HepG2 (cell line): ENCODE data around the gene UBAP1. TPM values are rescaled to one million over a fixed set of nuclear protein-coding genes. Genes with fewer than 3 reads are reported as not detected.
A peak's percentile ranks its signal among the peaks of the same experiment; 100 is the strongest.

Source experiments
- ATAC-seq: fragments of 200-7000 bp; cut with Tn5 transposase; 3 replicates; pipeline ENCODE4 v1.9.1; 2020; ENCODE audit warnings: mild to moderate bottlenecking, moderate library complexity
- Bru-seq: library from RNA; stranded (reverse); fragments of 400-500 nt; gene quantifications from one replicate; lab custom pipeline; 2021; lab: Mats Ljungman, UMichigan
- BruChase-seq, 2 experiments: library from RNA; stranded (reverse); fragments of 400-500 nt; gene quantifications; one replicate each; lab custom pipeline; 2021; lab: Mats Ljungman, UMichigan
- BruUV-seq: library from RNA; stranded (reverse); fragments of 400-500 nt; replicated peaks from 2 replicates; lab custom pipeline; 2021; lab: Mats Ljungman, UMichigan
- CTCF ChIA-PET: fragments of 300-600 bp; formaldehyde crosslinking; extraction: SDS; loops from one replicate; lab custom pipeline; 2021; ENCODE audit warnings: low total read pairs, inconsistent platforms, low intra/inter-chr PET ratio; lab: Yijun Ruan, JAX
- POLR2A ChIA-PET: fragments of 350-600 bp; sonication (Branson Sonifier 250); formaldehyde crosslinking; loops from one replicate; lab custom pipeline; 2020; ENCODE audit warnings: antibody characterized with exemption, inconsistent platforms; lab: Yijun Ruan, JAX
- DNase-seq: peaks from one replicate; pipeline ENCODE4 v3.0.0-alpha.2; 2015; ENCODE audit warnings: low spot score
- FAIRE-seq: peaks from 3 replicates; lab custom pipeline; 2011; peaks lifted over from hg19 to GRCh38; lab: Jason Lieb, UNC
- H2AFZ ChIP-seq: one replicate; pipeline ENCODE4 v1.6.1; 2011; ENCODE audit warnings: low read length, inconsistent platforms
- H3K27ac ChIP-seq: fragments of 300-600 bp; 3 replicates; pipeline ENCODE4 v1.8.0; 2011; ENCODE audit warnings: mixed run types, mild to moderate bottlenecking, mixed read lengths, low read length, inconsistent platforms; ENCODE audit not compliant: insufficient read depth; ENCODE audit errors: extremely low read length
- H3K27me3 ChIP-seq, 2 experiments: fragments of 200-600 bp in 1 of 2; 2 replicates in 1 of 2; 3 replicates in 1 of 2; pipeline versions ENCODE4 v1.6.0 to v1.8.0; 2011; ENCODE audit warnings: low read length in 2 of 2, mild to moderate bottlenecking in 2 of 2, moderate library complexity in 2 of 2, inconsistent platforms in 1 of 2; ENCODE audit not compliant: insufficient read depth in 2 of 2, control insufficient read depth in 1 of 2
- H3K36me3 ChIP-seq, 2 experiments: fragments of 200-600 bp in 1 of 2; replicated peaks in 1 of 2; 2 replicates in 1 of 2; 3 replicates in 1 of 2; pipeline versions ENCODE4 v1.5.1 to v1.8.0; 2011; ENCODE audit warnings: low read length in 2 of 2, inconsistent platforms in 1 of 2; ENCODE audit not compliant: insufficient read depth in 2 of 2, control insufficient read depth in 1 of 2
- H3K4me1 ChIP-seq: 2 replicates; pipeline ENCODE4 v1.5.1; 2012; ENCODE audit warnings: low read length, inconsistent platforms; ENCODE audit not compliant: insufficient read depth
- H3K4me2 ChIP-seq: 2 replicates; pipeline ENCODE4 v1.6.0; 2011; ENCODE audit warnings: low read depth, low read length, inconsistent platforms
- H3K4me3 ChIP-seq, 3 experiments: fragments of 200-600 bp in 1 of 3; sonication (generic), shearing (Covaris generic) in 1 of 3; replicated peaks in 1 of 3; 2 replicates each; pipeline ENCODE4 v1.5.1; 2011 to 2016; ENCODE audit warnings: low read length in 3 of 3, inconsistent platforms in 2 of 3, low read depth in 2 of 3, mild to moderate bottlenecking in 2 of 3, control low read depth in 1 of 3, mixed read lengths in 1 of 3; ENCODE audit not compliant: insufficient read depth in 1 of 3
- H3K79me2 ChIP-seq: one replicate; pipeline ENCODE4 v1.6.1; 2011; ENCODE audit warnings: low read length, inconsistent platforms; ENCODE audit not compliant: insufficient read depth
- H3K9ac ChIP-seq: 2 replicates; pipeline ENCODE4 v1.6.0; 2011; ENCODE audit warnings: mild to moderate bottlenecking, low read depth, low read length, inconsistent platforms; ENCODE audit not compliant: insufficient read depth
- H3K9me3 ChIP-seq: 2 replicates; pipeline ENCODE4 v1.5.1; 2012; ENCODE audit warnings: mild to moderate bottlenecking, low read length
- H4K20me1 ChIP-seq: 2 replicates; pipeline ENCODE4 v1.6.0; 2011; ENCODE audit warnings: inconsistent platforms, mild to moderate bottlenecking, low read length, moderate library complexity; ENCODE audit not compliant: insufficient read depth
- BRD4 ChIP-seq: sonication (generic); formaldehyde crosslinking; IDR thresholded peaks from 2 replicates; pipeline ENCODE4 v1.4.0; 2020; ENCODE audit warnings: missing genetic modification reagents
- GATA4 ChIP-seq: sonication (generic); IDR thresholded peaks from 2 replicates; pipeline ENCODE4 v1.6.1; 2016; ENCODE audit warnings: antibody characterized with exemption, low read depth, borderline replicate concordance
- GATAD2A ChIP-seq: IDR thresholded peaks from 2 replicates; pipeline ENCODE4 v1.6.1; 2016
- GLI4 ChIP-seq: sonication (generic); formaldehyde crosslinking; IDR thresholded peaks from 2 replicates; pipeline ENCODE4 v1.5.1; 2020; ENCODE audit warnings: missing genetic modification reagents, mild to moderate bottlenecking, moderate library complexity, borderline replicate concordance
- JDP2 ChIP-seq: sonication (generic); formaldehyde crosslinking; IDR thresholded peaks from 2 replicates; pipeline ENCODE4 v1.8.1; 2022; ENCODE audit warnings: missing genetic modification reagents, borderline replicate concordance
- NFRKB ChIP-seq: fragments of 450-650 bp; IDR thresholded peaks from 2 replicates; pipeline ENCODE4 v1.6.1; 2017
- POLR2G ChIP-seq: fragments of 200-400 bp; formaldehyde crosslinking; IDR thresholded peaks from 2 replicates; pipeline ENCODE4 v1.6.1; 2018; ENCODE audit warnings: mild to moderate bottlenecking, low read depth, low read length, moderate library complexity
- RBFOX2 ChIP-seq: fragments of 200-400 bp; formaldehyde crosslinking; IDR thresholded peaks from 2 replicates; pipeline ENCODE4 v1.6.1; 2017; ENCODE audit warnings: low read depth, mild to moderate bottlenecking, low read length
- REPIN1 ChIP-seq: sonication (generic); formaldehyde crosslinking; IDR thresholded peaks from 2 replicates; pipeline ENCODE4 v1.8.0; 2022; ENCODE audit warnings: missing genetic modification reagents, low read depth, mild to moderate bottlenecking, borderline replicate concordance
- TAF15 ChIP-seq: fragments of 200-400 bp; formaldehyde crosslinking; IDR thresholded peaks from one replicate; pipeline ENCODE4 v1.6.1; 2018; ENCODE audit warnings: mild to moderate bottlenecking, low read depth, low read length; ENCODE audit not compliant: poor library complexity, severe bottlenecking
- YY1 ChIP-seq: IDR thresholded peaks from 2 replicates; pipeline ENCODE4 v1.6.1; 2011; ENCODE audit warnings: low read length, low read depth, moderate library complexity, mild to moderate bottlenecking; ENCODE audit not compliant: insufficient read depth, insufficient replicate concordance
- ZNF3 ChIP-seq: IDR thresholded peaks from 2 replicates; pipeline ENCODE4 v1.7.0; 2017; ENCODE audit warnings: inconsistent platforms
- ZNF598 ChIP-seq: sonication (generic); formaldehyde crosslinking; IDR thresholded peaks from 2 replicates; pipeline ENCODE4 v1.5.1; 2020; ENCODE audit warnings: mild to moderate bottlenecking, missing genetic modification reagents, borderline replicate concordance
- WGBS: methylation state at CpG from one replicate; pipeline ENCODE4 v1.1.6; 2017; ENCODE audit warnings: low lambda C conversion rate; 5-methylcytosine and 5-hydroxymethylcytosine counted together
- in situ Hi-C: cut with HindIII; loops from 2 replicates; pipeline ENCODE4 v1.10.0; 2017; ENCODE audit warnings: low pct_unique_long_range_greater_than_20kb; ENCODE audit not compliant: extremely low pct_ligation_motif_present
- intact Hi-C: fragments of 100-400 bp; cut with micrococcal nuclease; formaldehyde crosslinking; loops from one replicate; pipeline ENCODE4 v1.10.0; 2022; ENCODE audit not compliant: unreplicated experiment
- long read RNA-seq, 2 experiments: library from RNA in 1 of 2; library from polyadenylated mRNA in 1 of 2; stranded (forward) in 1 of 2; unstranded in 1 of 2; transcript quantifications; one replicate each; pipeline ENCODE4 v2.0.0, GENCODE V29; 2019 to 2022
- polyA minus RNA-seq, 3 experiments: library from RNA; depleted of rRNA, polyadenylated mRNA; stranded (reverse); fragments of >200 nt; gene quantifications; 2 replicates each; pipeline ENCODE4 v1.2.3, GENCODE V29; 2011; ENCODE audit warnings: low replicate concordance in 1 of 3
- polyA plus RNA-seq, 8 experiments: library from polyadenylated mRNA; depleted of rRNA in 3 of 8; stranded (reverse) in 7 of 8; unstranded in 1 of 8; fragments of >200 nt; fragmentation: Illumina TruSeq in 4 of 8; extraction: Trizol in 4 of 8; gene quantifications; 2 replicates each; pipeline versions ENCODE4 v1.2.1 to v1.2.3, GENCODE V29; 2011 to 2016; ENCODE audit warnings: low read depth in 4 of 8, missing spikeins in 1 of 8, mixed read lengths in 1 of 8; ENCODE audit not compliant: insufficient read depth in 1 of 8
- total RNA-seq, 5 experiments: library from RNA; depleted of rRNA; stranded (reverse); fragments of >200 nt; fragmentation: Illumina TruSeq; extraction: Trizol; gene quantifications; 2 replicates each; pipeline ENCODE4 v1.2.3, GENCODE V29; 2016; ENCODE audit warnings: low read depth in 1 of 5
- TF ChIP-seq, protein P1 (sequence below): sonication (generic); formaldehyde crosslinking; IDR thresholded peaks from 2 replicates; pipeline ENCODE4 v1.4.0; 2020; ENCODE audit warnings: low read depth, missing genetic modification reagents

Gene UBAP1
- total RNA-seq (2016; rRNA removed; fragmentation: Illumina TruSeq; extraction: Trizol) (19.5 and 25.0 TPM in 2 replicates), polyA plus RNA-seq (2011; rRNA removed) (39.9 and 40.5 TPM in 2 replicates), polyA minus RNA-seq (2011; rRNA and poly(A)+ RNA removed; ENCODE audit: low replicate concordance) (46.0 and 93.6 TPM in 2 replicates), Bru-seq, nascent RNA (percentile 76 among the genes with signal in this experiment), BruChase-seq, experiment 1, labeled RNA remaining after a 6-hour chase (percentile 84 among the genes with signal in this experiment), BruChase-seq, experiment 2, labeled RNA remaining after a 2-hour chase (percentile 78 among the genes with signal in this experiment)
- 11.2 and 12.8 TPM in 2 replicates for total RNA-seq (2016; cell fraction: cytosol; rRNA removed; fragmentation: Illumina TruSeq; extraction: Trizol; ENCODE audit: low read depth)
- 20.1 and 22.4 TPM in 2 replicates for total RNA-seq (2016; cell fraction: insoluble cytoplasmic fraction; rRNA removed; fragmentation: Illumina TruSeq; extraction: Trizol)
- 30.4 and 31.7 TPM in 2 replicates for total RNA-seq (2016; cell fraction: membrane; rRNA removed; fragmentation: Illumina TruSeq; extraction: Trizol)
- total RNA-seq (2016; cell fraction: nucleus; rRNA removed; fragmentation: Illumina TruSeq; extraction: Trizol), result 10.6 and 14.8 TPM in 2 replicates
- polyA plus RNA-seq (2011; cell fraction: cytosol; rRNA removed), result 31.0 and 35.5 TPM in 2 replicates
- polyA plus RNA-seq (2011; cell fraction: nucleus; rRNA removed), result 14.8 and 17.8 TPM in 2 replicates
- polyA plus RNA-seq (2012), result 25.4 and 29.3 TPM in 2 replicates
- polyA plus RNA-seq (2016; cell fraction: cytosol; fragmentation: Illumina TruSeq; extraction: Trizol; ENCODE audit: low read depth), result 12.6 and 14.8 TPM in 2 replicates
- polyA plus RNA-seq (2016; cell fraction: insoluble cytoplasmic fraction; fragmentation: Illumina TruSeq; extraction: Trizol; ENCODE audit: low read depth), result 38.0 and 43.8 TPM in 2 replicates
- polyA plus RNA-seq (2016; cell fraction: membrane; fragmentation: Illumina TruSeq; extraction: Trizol; ENCODE audit: low read depth), result 35.6 and 36.0 TPM in 2 replicates
- polyA plus RNA-seq (2016; cell fraction: nucleus; fragmentation: Illumina TruSeq; extraction: Trizol; ENCODE audit: insufficient read depth, low read depth), result 27.9 and 28.4 TPM in 2 replicates
- 21.2 and 24.1 TPM in 2 replicates for polyA minus RNA-seq (2011; cell fraction: cytosol; rRNA and poly(A)+ RNA removed)
- 14.9 and 19.9 TPM in 2 replicates for polyA minus RNA-seq (2011; cell fraction: nucleus; rRNA and poly(A)+ RNA removed)
- long read RNA-seq, experiment 1, transcript UBAP1-201 (7 exons, 2,735 nt), result major isoform, 22 of 33 reads
- long read RNA-seq, experiment 1, partial matches to known transcripts, result 4 of 33 reads
- long read RNA-seq, experiment 1, other reads (novel, unspliced or antisense), result 6 of 33 reads
- long read RNA-seq, experiment 2, transcript UBAP1-201 (7 exons, 2,735 nt), result major isoform, 52 of 86 reads
- long read RNA-seq, experiment 2, partial matches to known transcripts, result 13 of 86 reads
- long read RNA-seq, experiment 2, other reads (novel, unspliced or antisense), result 17 of 86 reads

DNA sequence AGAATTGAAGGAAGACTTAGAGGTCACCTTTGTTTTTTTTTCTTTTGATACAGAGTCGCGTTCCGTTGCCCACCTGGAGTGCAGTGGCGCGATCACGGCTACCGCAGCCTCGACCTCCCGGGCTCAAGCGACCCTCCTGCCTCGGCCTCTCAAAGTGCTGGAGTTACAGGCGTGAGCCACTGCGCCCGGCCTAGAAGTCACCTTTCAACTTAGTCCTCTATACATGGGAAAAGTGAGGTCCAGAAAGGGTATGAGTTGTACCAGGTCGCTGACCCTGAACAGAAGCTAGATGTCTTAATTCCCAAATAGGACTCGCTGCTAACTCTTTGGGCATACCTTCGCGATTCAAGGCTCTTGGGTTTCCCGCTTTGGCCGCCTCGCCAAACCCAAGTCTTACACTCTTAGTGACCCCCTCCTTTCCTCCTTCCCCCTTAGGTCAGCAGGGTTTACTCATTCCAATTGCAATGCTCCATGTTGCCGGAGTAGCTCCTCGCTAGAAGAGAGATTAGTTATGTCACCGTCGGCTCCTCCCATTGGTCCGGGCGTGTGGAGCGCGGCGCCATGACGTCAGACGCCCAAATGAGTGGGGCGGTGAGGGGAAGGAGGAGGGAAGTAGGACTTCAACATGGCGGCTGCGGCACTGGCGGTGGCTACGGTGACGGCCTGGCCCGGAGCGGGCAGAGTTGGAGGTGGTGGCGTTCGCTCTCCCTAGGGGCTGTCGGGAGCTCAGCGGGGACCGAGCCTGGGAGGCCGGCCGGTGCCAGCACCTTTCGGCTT is at the start of gene UBAP1:
TSS of gene UBAP1 (plus strand) at position 608 of the 777 bp plus-strand sequence. CDS start 41,872 bp downstream, outside the sequence.
- peaks cover 3% of the 10 kb centered on the region; the same call in 1 of the 2 replicates for H4K20me1 ChIP-seq
- H3K27ac ChIP-seq, result peak within 1 kb of the TSS; percentile 82
- peak; percentile 92 for FAIRE-seq
- H3K27me3 ChIP-seq, result peaks cover 0 to 3% of the 10 kb centered on the region in 2 experiments; a peak in 1 of 5 replicates
- WGBS, result 0% methylated on average over 35 of the region's 48 CpGs
- H3K4me3 ChIP-seq, result peak within 1 kb of the TSS; percentile 80 to 97 (median 84)
- no peaks in the 10 kb centered on the region for H3K36me3 ChIP-seq
- ChIA-PET CTCF (no interaction called here), POLR2A (interaction anchor here (0.6 to 3.7 kb wide), 22 partner anchors 9 to 893 kb away, joined by 3 to 35 read pairs (median 5); partner anchors contain the start of genes DCAF12, UBAP2 and VCP)
- peak within 1 kb of the TSS; percentile 48 for H2AFZ ChIP-seq
- ATAC-seq, result peak; percentile 96
- TSS peak; percentile 96 for BruUV-seq
- H3K9ac ChIP-seq, result peak within 1 kb of the TSS; percentile 93
- no peaks in the 10 kb centered on the region for H3K9me3 ChIP-seq
- peaks cover 8% of the 10 kb centered on the region for H3K4me1 ChIP-seq
- in situ Hi-C loops, result no loop called here
- H3K4me2 ChIP-seq, result peak within 1 kb of the TSS; percentile 77
- DNase-seq, result peak; percentile 96
- H3K79me2 ChIP-seq, result peaks cover 39% of the 10 kb centered on the region
- intact Hi-C loops, result loop anchor here (5.0 kb wide), 2 partner anchors 51 to 74 kb away; partner anchors contain the start of gene DCAF12
- peak; percentile 83; the same call in 1 of the 2 replicates for TF ChIP-seq BRD4 (CRISPR knock-in tag)
- TF ChIP-seq, protein P1, sequence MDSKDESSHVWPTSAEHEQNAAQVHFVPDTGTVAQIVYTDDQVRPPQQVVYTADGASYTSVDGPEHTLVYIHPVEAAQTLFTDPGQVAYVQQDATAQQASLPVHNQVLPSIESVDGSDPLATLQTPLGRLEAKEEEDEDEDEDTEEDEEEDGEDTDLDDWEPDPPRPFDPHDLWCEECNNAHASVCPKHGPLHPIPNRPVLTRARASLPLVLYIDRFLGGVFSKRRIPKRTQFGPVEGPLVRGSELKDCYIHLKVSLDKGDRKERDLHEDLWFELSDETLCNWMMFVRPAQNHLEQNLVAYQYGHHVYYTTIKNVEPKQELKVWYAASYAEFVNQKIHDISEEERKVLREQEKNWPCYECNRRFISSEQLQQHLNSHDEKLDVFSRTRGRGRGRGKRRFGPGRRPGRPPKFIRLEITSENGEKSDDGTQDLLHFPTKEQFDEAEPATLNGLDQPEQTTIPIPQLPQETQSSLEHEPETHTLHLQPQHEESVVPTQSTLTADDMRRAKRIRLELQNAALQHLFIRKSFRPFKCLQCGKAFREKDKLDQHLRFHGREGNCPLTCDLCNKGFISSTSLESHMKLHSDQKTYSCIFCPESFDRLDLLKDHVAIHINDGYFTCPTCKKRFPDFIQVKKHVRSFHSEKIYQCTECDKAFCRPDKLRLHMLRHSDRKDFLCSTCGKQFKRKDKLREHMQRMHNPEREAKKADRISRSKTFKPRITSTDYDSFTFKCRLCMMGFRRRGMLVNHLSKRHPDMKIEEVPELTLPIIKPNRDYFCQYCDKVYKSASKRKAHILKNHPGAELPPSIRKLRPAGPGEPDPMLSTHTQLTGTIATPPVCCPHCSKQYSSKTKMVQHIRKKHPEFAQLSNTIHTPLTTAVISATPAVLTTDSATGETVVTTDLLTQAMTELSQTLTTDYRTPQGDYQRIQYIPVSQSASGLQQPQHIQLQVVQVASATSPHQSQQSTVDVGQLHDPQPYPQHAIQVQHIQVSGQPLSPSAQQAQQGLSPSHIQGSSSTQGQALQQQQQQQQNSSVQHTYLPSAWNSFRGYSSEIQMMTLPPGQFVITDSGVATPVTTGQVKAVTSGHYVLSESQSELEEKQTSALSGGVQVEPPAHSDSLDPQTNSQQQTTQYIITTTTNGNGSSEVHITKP, result peak; percentile 63
- peak; percentile 57 for TF ChIP-seq TAF15
- TF ChIP-seq GATAD2A (CRISPR knock-in tag), result peak; percentile 44
- TF ChIP-seq RBFOX2, result peak; percentile 90
- TF ChIP-seq JDP2 (CRISPR knock-in tag), result no peak
- TF ChIP-seq GLI4, result peak; percentile 77; the same call in 1 of the 2 replicates
- TF ChIP-seq REPIN1 (CRISPR knock-in tag), result peak; percentile 61; the same call in 1 of the 2 replicates
- peak; percentile 73; the same call in 1 of the 2 replicates for TF ChIP-seq ZNF598
- no peak for TF ChIP-seq GATA4
- TF ChIP-seq NFRKB, result peak; percentile 89
- TF ChIP-seq POLR2G, result peak; percentile 93
- no peak for TF ChIP-seq ZNF3
- peak; percentile 97 for TF ChIP-seq YY1
